Transverse colon (tissue), 3 donors: ENCODE data around the gene OR6S1.

Experiments used
- CTCF ChIP-seq, 5 experiments: fragments of 200-600 bp in 3 of 5; fragments of 450-650 bp in 2 of 5; sonication (generic) in 3 of 5; IDR thresholded peaks; 1 replicate in 2 of 5; 2 replicates in 3 of 5; pipeline ENCODE4 v1.5.1; 2016 to 2017; ENCODE audit warnings: antibody characterized with exemption in 5 of 5, inconsistent platforms in 3 of 5, mild to moderate bottlenecking in 2 of 5, moderate library complexity in 1 of 5
- EP300 ChIP-seq: sonication (generic); formaldehyde crosslinking; IDR thresholded peaks from one replicate; pipeline ENCODE4 v1.6.1; 2017; ENCODE audit warnings: antibody characterized with exemption, low read depth

GRCh38 chr14:20658246-20658645 is 16.8 kb upstream of the OR6S1 start:
- no peak for TF ChIP-seq EP300
- TF ChIP-seq CTCF (IDR thresholded peaks at IDR 0.05): no peak
